OCI-LY1 (cell line): ENCODE data around the gene CCDC28B.
A peak's percentile ranks its signal among the peaks of the same experiment; 100 is the strongest.

ENCODE experiments used
- H2AFZ ChIP-seq: fragments of 200-600 bp; sonication (generic), shearing (Covaris generic); 2 replicates; pipeline ENCODE4 v1.6.0; 2014; ENCODE audit warnings: antibody characterized with exemption, mild to moderate bottlenecking, low read length
- H3F3A ChIP-seq: fragments of 200-600 bp; sonication (generic), shearing (Covaris generic); 2 replicates; pipeline ENCODE4 v1.6.0; 2014; ENCODE audit warnings: mild to moderate bottlenecking, antibody characterized with exemption, low read length, moderate library complexity; ENCODE audit not compliant: insufficient read depth
- H3K27ac ChIP-seq: fragments of 200-600 bp; sonication (generic); 2 replicates; pipeline ENCODE4 v1.5.1; 2014; ENCODE audit warnings: low read length, mixed run types, mild to moderate bottlenecking, low read depth; ENCODE audit not compliant: poor library complexity, severe bottlenecking
- H3K27me3 ChIP-seq: fragments of 200-600 bp; sonication (generic); 2 replicates; pipeline ENCODE4 v1.6.0; 2014; ENCODE audit warnings: antibody characterized with exemption, mild to moderate bottlenecking, low read length, moderate library complexity; ENCODE audit not compliant: insufficient read depth
- H3K36me3 ChIP-seq: fragments of 200-600 bp; sonication (generic); 2 replicates; pipeline ENCODE4 v1.6.1; 2014; ENCODE audit warnings: mild to moderate bottlenecking, antibody characterized with exemption, low read length, moderate library complexity, mixed read lengths; ENCODE audit not compliant: insufficient read depth
- H3K4me1 ChIP-seq: fragments of 200-600 bp; sonication (generic); 2 replicates; pipeline ENCODE4 v1.5.1; 2014; ENCODE audit warnings: mild to moderate bottlenecking, low read length, moderate library complexity; ENCODE audit not compliant: insufficient read depth, severe bottlenecking
- H3K4me2 ChIP-seq: fragments of 200-600 bp; sonication (generic), shearing (Covaris generic); 2 replicates; pipeline ENCODE4 v1.6.1; 2014; ENCODE audit warnings: low read length
- H3K4me3 ChIP-seq: fragments of 200-600 bp; sonication (generic); 2 replicates; pipeline ENCODE4 v1.5.1; 2014; ENCODE audit warnings: low read length, low read depth, mild to moderate bottlenecking, mixed read lengths; ENCODE audit not compliant: poor library complexity, severe bottlenecking
- H3K79me2 ChIP-seq: fragments of 200-600 bp; shearing (Covaris generic); 2 replicates; pipeline ENCODE4 v1.6.1; 2016; ENCODE audit warnings: mixed run types, low read length, mixed read lengths; ENCODE audit not compliant: insufficient read depth
- H3K9ac ChIP-seq: fragments of 200-600 bp; sonication (generic), shearing (Covaris generic); 2 replicates; pipeline ENCODE4 v1.6.1; 2014; ENCODE audit warnings: mild to moderate bottlenecking, low read length, mixed read lengths
- H3K9me2 ChIP-seq: fragments of 200-600 bp; sonication (generic), shearing (Covaris generic); 2 replicates; pipeline ENCODE4 v1.6.1; 2014; ENCODE audit warnings: low read depth, mild to moderate bottlenecking, low read length, mixed read lengths
- H3K9me3 ChIP-seq: fragments of 200-600 bp; shearing (Covaris generic); 2 replicates; pipeline ENCODE4 v1.6.1; 2014; ENCODE audit warnings: low read length, mixed read lengths
- H4K20me1 ChIP-seq: fragments of 200-600 bp; sonication (generic), shearing (Covaris generic); 2 replicates; pipeline ENCODE4 v1.6.0; 2016; ENCODE audit warnings: mild to moderate bottlenecking, low read length; ENCODE audit not compliant: insufficient read depth
- EZH2 ChIP-seq: fragments of 200-600 bp; sonication (generic), shearing (Covaris generic); IDR thresholded peaks from 2 replicates; pipeline ENCODE4 v1.8.0; 2017; ENCODE audit warnings: borderline replicate concordance, mixed run types, mild to moderate bottlenecking, antibody characterized with exemption, low read length, moderate library complexity, mixed read lengths
- TF ChIP-seq, protein P1 (sequence below): fragments of 200-600 bp; sonication (generic), shearing (Covaris generic); IDR thresholded peaks from 2 replicates; pipeline ENCODE4 v1.5.1; 2017; ENCODE audit warnings: mild to moderate bottlenecking, antibody characterized with exemption, low read length, moderate library complexity, mixed read lengths

Gene CCDC28B

DNA sequence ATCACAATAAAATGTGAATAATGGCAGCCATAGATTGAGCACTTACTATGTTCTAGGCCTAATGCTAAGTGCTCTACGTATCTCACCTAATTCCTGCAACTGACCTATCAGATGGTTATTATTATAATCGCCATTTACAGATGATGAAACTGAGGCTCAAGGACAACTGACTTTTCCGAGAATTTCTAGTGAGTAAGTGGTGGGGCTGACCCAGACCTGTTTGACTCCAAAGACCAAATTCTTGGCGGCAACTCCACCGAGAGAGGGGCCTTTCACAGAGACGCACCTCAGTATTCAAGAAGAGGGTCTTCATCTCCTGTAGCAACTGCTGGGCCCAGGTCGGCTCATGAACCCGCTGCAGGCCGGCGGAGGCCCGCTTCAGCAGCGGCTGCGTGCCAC is 21.2 kb downstream of the CCDC28B start:
- H3K36me3 ChIP-seq: peaks cover 32% of the 10 kb centered on the region
- H3K27me3 ChIP-seq: no peaks in the 10 kb centered on the region
- H3F3A ChIP-seq: no peaks in the 10 kb centered on the region
- no peaks in the 10 kb centered on the region for H3K9me2 ChIP-seq
- no peak overlapping the region for H2AFZ ChIP-seq
- peaks cover 15% of the 10 kb centered on the region for H3K79me2 ChIP-seq
- peaks cover 31% of the 10 kb centered on the region for H3K4me1 ChIP-seq
- H3K4me2 ChIP-seq: peak overlapping the region; percentile 62
- no peak for TF ChIP-seq EZH2
- TF ChIP-seq, protein P1, sequence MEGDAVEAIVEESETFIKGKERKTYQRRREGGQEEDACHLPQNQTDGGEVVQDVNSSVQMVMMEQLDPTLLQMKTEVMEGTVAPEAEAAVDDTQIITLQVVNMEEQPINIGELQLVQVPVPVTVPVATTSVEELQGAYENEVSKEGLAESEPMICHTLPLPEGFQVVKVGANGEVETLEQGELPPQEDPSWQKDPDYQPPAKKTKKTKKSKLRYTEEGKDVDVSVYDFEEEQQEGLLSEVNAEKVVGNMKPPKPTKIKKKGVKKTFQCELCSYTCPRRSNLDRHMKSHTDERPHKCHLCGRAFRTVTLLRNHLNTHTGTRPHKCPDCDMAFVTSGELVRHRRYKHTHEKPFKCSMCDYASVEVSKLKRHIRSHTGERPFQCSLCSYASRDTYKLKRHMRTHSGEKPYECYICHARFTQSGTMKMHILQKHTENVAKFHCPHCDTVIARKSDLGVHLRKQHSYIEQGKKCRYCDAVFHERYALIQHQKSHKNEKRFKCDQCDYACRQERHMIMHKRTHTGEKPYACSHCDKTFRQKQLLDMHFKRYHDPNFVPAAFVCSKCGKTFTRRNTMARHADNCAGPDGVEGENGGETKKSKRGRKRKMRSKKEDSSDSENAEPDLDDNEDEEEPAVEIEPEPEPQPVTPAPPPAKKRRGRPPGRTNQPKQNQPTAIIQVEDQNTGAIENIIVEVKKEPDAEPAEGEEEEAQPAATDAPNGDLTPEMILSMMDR: no peak
- no peaks in the 10 kb centered on the region for H4K20me1 ChIP-seq
- H3K9ac ChIP-seq: peak overlapping the region; percentile 84
- peak overlapping the region; percentile 84 for H3K4me3 ChIP-seq
- peak overlapping the region; percentile 73 for H3K27ac ChIP-seq
- no peaks in the 10 kb centered on the region for H3K9me3 ChIP-seq

GRCh38 chr1:32221980-32222755 is 21.8 kb downstream of the CCDC28B start, which contains the start of the genes EIF3I and TMEM234:
EIF3I (plus strand) TSS chr1:32222407; CDS start chr1:32222442, 35 bp downstream.
TMEM234 (minus strand) TSS chr1:32222353; CDS start chr1:32222322, 31 bp downstream.
- Histone ChIP-seq H3K27me3 (no peaks in the 10 kb centered on the region), H3K79me2 (peaks cover 15% of the 10 kb centered on the region), H3K4me3 (peak within 1 kb of the TSS; percentile 84), H3K4me1 (peaks cover 31% of the 10 kb centered on the region), H2AFZ (no peak within 1 kb of the TSS), H3K9me3 (no peaks in the 10 kb centered on the region), H3F3A (no peaks in the 10 kb centered on the region), H3K4me2 (peak within 1 kb of the TSS; percentile 62), H4K20me1 (no peaks in the 10 kb centered on the region), H3K9ac (peak within 1 kb of the TSS; percentile 84), H3K27ac (peak within 1 kb of the TSS; percentile 73), H3K36me3 (peaks cover 28% of the 10 kb centered on the region), H3K9me2 (no peaks in the 10 kb centered on the region)
- no peak for TF ChIP-seq EZH2
- TF ChIP-seq, protein P1: no peak

DNA sequence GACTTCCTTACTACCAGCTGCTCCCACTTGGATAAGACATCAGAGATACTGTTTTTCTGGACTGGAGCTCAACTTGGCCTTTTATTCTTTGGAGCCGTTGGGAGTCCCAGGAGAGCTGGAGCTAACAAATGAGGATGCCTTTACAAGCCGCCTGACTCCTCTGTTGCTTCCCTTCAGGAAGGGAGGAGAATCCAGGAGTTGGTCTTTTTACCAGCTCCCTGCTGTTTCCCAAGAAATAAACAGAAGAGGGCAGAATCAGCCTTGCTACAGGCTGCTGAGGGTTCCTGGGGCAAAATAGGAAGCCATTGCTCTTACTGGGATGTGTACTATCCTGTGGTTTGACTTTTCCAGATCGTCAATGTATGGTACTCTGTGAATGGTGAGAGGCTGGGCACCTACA is 23.3 kb downstream of the CCDC28B start:
- H3K27ac ChIP-seq: no peak overlapping the region
- peaks cover 43% of the 10 kb centered on the region for H3K36me3 ChIP-seq
- no peaks in the 10 kb centered on the region for H3F3A ChIP-seq
- no peaks in the 10 kb centered on the region for H3K9me3 ChIP-seq
- H4K20me1 ChIP-seq: no peaks in the 10 kb centered on the region
- no peaks in the 10 kb centered on the region for H3K27me3 ChIP-seq
- peaks cover 31% of the 10 kb centered on the region for H3K4me1 ChIP-seq
- peak overlapping the region; percentile 84 for H3K4me3 ChIP-seq
- no peaks in the 10 kb centered on the region for H3K9me2 ChIP-seq
- H3K9ac ChIP-seq: peak overlapping the region; percentile 84; the same call in 1 of the 2 replicates
- H3K79me2 ChIP-seq: peaks cover 15% of the 10 kb centered on the region
- TF ChIP-seq, protein P1: no peak
- TF ChIP-seq EZH2: no peak
- H3K4me2 ChIP-seq: peak overlapping the region; percentile 62
- no peak overlapping the region for H2AFZ ChIP-seq
